ENCODE results near the gene TFDP1.

DNA sequence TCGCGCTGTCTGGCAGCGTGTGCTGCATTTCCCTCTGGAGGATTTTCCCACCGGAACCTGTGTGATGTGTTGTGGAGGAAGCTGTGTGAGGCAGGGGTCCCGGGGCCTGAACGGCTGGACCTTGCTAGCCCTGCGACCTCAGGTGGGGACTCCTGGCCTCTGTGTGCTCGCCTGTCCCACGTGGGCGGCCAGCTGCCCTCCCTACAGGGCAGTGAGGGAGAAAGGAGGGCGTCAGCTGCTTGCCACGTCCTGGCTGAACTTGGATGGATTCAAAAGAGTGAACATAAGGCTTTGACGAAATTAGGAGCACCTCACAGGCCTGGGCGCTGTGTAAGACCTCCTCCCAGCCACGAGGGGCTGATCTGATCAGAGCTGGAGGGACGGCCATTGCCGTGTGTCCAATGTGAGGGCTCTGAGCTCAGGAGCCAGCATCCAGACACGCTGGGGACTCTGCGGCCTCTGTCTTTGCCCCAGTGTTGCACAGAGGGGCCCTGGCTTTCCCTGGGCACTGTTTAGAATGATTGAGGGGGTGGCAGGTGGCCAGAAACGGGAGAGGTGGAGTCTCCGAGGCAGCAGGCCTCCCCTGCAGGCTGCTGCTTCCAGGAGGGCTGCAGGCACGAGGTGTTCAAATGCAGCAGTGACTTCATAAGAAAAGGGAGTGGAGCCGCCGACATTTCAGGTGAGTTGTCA is 13.0 kb downstream of the TFDP1 start:
- TF ChIP-seq, protein P1, sequence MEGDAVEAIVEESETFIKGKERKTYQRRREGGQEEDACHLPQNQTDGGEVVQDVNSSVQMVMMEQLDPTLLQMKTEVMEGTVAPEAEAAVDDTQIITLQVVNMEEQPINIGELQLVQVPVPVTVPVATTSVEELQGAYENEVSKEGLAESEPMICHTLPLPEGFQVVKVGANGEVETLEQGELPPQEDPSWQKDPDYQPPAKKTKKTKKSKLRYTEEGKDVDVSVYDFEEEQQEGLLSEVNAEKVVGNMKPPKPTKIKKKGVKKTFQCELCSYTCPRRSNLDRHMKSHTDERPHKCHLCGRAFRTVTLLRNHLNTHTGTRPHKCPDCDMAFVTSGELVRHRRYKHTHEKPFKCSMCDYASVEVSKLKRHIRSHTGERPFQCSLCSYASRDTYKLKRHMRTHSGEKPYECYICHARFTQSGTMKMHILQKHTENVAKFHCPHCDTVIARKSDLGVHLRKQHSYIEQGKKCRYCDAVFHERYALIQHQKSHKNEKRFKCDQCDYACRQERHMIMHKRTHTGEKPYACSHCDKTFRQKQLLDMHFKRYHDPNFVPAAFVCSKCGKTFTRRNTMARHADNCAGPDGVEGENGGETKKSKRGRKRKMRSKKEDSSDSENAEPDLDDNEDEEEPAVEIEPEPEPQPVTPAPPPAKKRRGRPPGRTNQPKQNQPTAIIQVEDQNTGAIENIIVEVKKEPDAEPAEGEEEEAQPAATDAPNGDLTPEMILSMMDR (IDR thresholded peaks at IDR 0.05), result no peak
- no peak for TF ChIP-seq POLR2A (IDR thresholded peaks at IDR 0.05)
